ENCODE measurements around the gene REXO4. TPM values are rescaled to one million over a fixed set of nuclear protein-coding genes. Genes with fewer than 3 reads are reported as not detected.

REXO4 gene
- polyA plus RNA-seq, 1 donor from 2014 or later: 16.1 TPM

- no peaks in the 10 kb centered on the region for H3F3A ChIP-seq (ENCODE audit: insufficient read depth, low read length, poor library complexity, severe bottlenecking)
- no peaks in the 10 kb centered on the region for H3K79me2 ChIP-seq (replicated peaks; ENCODE audit: insufficient read depth, low read length)
- no peak overlapping the region for H3K4me2 ChIP-seq (ENCODE audit: low read length)
- no peak overlapping the region for H3K9ac ChIP-seq (ENCODE audit: low read length)
- H3K9me2 ChIP-seq (ENCODE audit: insufficient read depth, low read length): no peaks in the 10 kb centered on the region
- H4K20me1 ChIP-seq (ENCODE audit: insufficient read depth): no peaks in the 10 kb centered on the region
- H3K36me3 ChIP-seq (ENCODE audit: insufficient read depth, low read length): no peaks in the 10 kb centered on the region
- H3K9me3 ChIP-seq (ENCODE audit: low read length): no peaks in the 10 kb centered on the region
- no peak overlapping the region for H3K4me3 ChIP-seq (ENCODE audit: low read length)
- no peak overlapping the region for H3K27ac ChIP-seq (ENCODE audit: low read length)
- no peak overlapping the region for H2AFZ ChIP-seq (ENCODE audit: low read depth, low read length)
- H3K27me3 ChIP-seq (ENCODE audit: insufficient read depth, low read depth, low read length): no peaks in the 10 kb centered on the region
- TF ChIP-seq EP300 (conservative IDR thresholded peaks at IDR 0.05; ENCODE audit: poor library complexity, severe bottlenecking) (no peak), MXI1 (conservative IDR thresholded peaks at IDR 0.05; ENCODE audit: poor library complexity, severe bottlenecking) (no peak)
Measured at GRCh38 chr9:133382507-133383141, 35.2 kb downstream of the REXO4 start.

GRCh38 chr9:133380734-133381133, 37.1 kb downstream of the REXO4 start:
- Histone ChIP-seq H3K27me3 (ENCODE audit: insufficient read depth, low read depth, low read length) (no peaks in the 10 kb centered on the region), H3K4me3 (ENCODE audit: low read length) (no peak overlapping the region), H3K9ac (ENCODE audit: low read length) (no peak overlapping the region), H2AFZ (ENCODE audit: low read depth, low read length) (no peak overlapping the region), H3K36me3 (ENCODE audit: insufficient read depth, low read length) (no peaks in the 10 kb centered on the region), H3K9me2 (ENCODE audit: insufficient read depth, low read length) (no peaks in the 10 kb centered on the region), H3F3A (ENCODE audit: insufficient read depth, low read length, poor library complexity, severe bottlenecking) (no peaks in the 10 kb centered on the region), H3K9me3 (ENCODE audit: low read length) (no peaks in the 10 kb centered on the region), H3K79me2 (replicated peaks; ENCODE audit: insufficient read depth, low read length) (no peaks in the 10 kb centered on the region), H3K4me2 (ENCODE audit: low read length) (no peak overlapping the region), H3K27ac (ENCODE audit: low read length) (no peak overlapping the region), H4K20me1 (ENCODE audit: insufficient read depth) (no peaks in the 10 kb centered on the region)
- no peak for TF ChIP-seq POLR2AphosphoS5 (IDR thresholded peaks at IDR 0.05)
- no peak for TF ChIP-seq REST (IDR thresholded peaks at IDR 0.05; ENCODE audit: borderline replicate concordance)
- TF ChIP-seq EP300 (conservative IDR thresholded peaks at IDR 0.05; ENCODE audit: poor library complexity, severe bottlenecking): no peak
- no peak for TF ChIP-seq CTCF (IDR thresholded peaks at IDR 0.05; ENCODE audit: poor library complexity, severe bottlenecking)
- no peak for TF ChIP-seq SMC3 (conservative IDR thresholded peaks at IDR 0.05; ENCODE audit: poor library complexity)
- TF ChIP-seq EZH2 (IDR thresholded peaks at IDR 0.05; ENCODE audit: borderline replicate concordance, insufficient read depth, low read length, poor library complexity, severe bottlenecking): no peak
- no peak for TF ChIP-seq TAF1 (IDR thresholded peaks at IDR 0.05; ENCODE audit: low read depth)
- TF ChIP-seq RAD21 (conservative IDR thresholded peaks at IDR 0.05): no peak
- TF ChIP-seq MXI1 (conservative IDR thresholded peaks at IDR 0.05; ENCODE audit: poor library complexity, severe bottlenecking): no peak

Measured in neural cell (in vitro differentiated cells).